ENCODE measurements around the gene BCAS3.

- TF ChIP-seq POLR2A (IDR thresholded peaks at IDR 0.05; ENCODE audit: low read length) (no peak), GATA1 (IDR thresholded peaks at IDR 0.05; ENCODE audit: low read depth, low read length) (no peak)
Measured at GRCh38 chr17:61010661-61011170, 333.1 kb downstream of the BCAS3 start.

Measured in erythroblast (primary cell).